GM15510 (cell line): ENCODE measurements around the gene TMPRSS15.

Experiments
- POLR2A ChIP-seq: IDR thresholded peaks from 3 replicates; pipeline ENCODE4 v1.6.1; 2011; ENCODE audit warnings: borderline replicate concordance; ENCODE audit not compliant: insufficient read length; ENCODE audit errors: extremely low read depth

The TMPRSS15 gene

GRCh38 chr21:18269856-18270255, 133.7 kb downstream of the TMPRSS15 start:
- no peak for TF ChIP-seq POLR2A

GRCh38 chr21:18268906-18269305, 134.7 kb downstream of the TMPRSS15 start:
- TF ChIP-seq POLR2A: no peak

GRCh38 chr21:18267496-18267895, 136.1 kb downstream of the TMPRSS15 start:
- no peak for TF ChIP-seq POLR2A

- no peak for TF ChIP-seq POLR2A
Measured at GRCh38 chr21:18265944-18266343, 137.6 kb downstream of the TMPRSS15 start.

- no peak for TF ChIP-seq POLR2A
Measured at GRCh38 chr21:18253799-18254198, 149.8 kb downstream of the TMPRSS15 start.

GRCh38 chr21:18253221-18253620, 150.4 kb downstream of the TMPRSS15 start:
- TF ChIP-seq POLR2A: no peak

GRCh38 chr21:18252680-18253079, 150.9 kb downstream of the TMPRSS15 start:
- TF ChIP-seq POLR2A: no peak

GRCh38 chr21:18252256-18252655, 151.3 kb downstream of the TMPRSS15 start:
- no peak for TF ChIP-seq POLR2A

GRCh38 chr21:18251065-18251464, 152.5 kb downstream of the TMPRSS15 start:
- TF ChIP-seq POLR2A: no peak

- no peak for TF ChIP-seq POLR2A
Measured at GRCh38 chr21:18249672-18250071, 153.9 kb downstream of the TMPRSS15 start.

GRCh38 chr21:18248171-18248570, 155.4 kb downstream of the TMPRSS15 start:
- no peak for TF ChIP-seq POLR2A

- no peak for TF ChIP-seq POLR2A
Measured at GRCh38 chr21:18245464-18245967, 158.1 kb downstream of the TMPRSS15 start.

- TF ChIP-seq POLR2A: no peak
Measured at GRCh38 chr21:18244671-18245463, 158.7 kb downstream of the TMPRSS15 start, which contains the start of gene CHODL. TSS of gene CHODL (plus strand) at chr21:18244833. CDS start at chr21:18245224, 391 bp downstream.

GRCh38 chr21:18235545-18235944, 168.0 kb downstream of the TMPRSS15 start:
- no peak for TF ChIP-seq POLR2A

- no peak for TF ChIP-seq POLR2A
Measured at GRCh38 chr21:18228060-18228739, 175.4 kb downstream of the TMPRSS15 start.
